Heart right ventricle (tissue), 16 donors: ENCODE results near the gene SIK2. TPM values are rescaled to one million over a fixed set of nuclear protein-coding genes. Genes with fewer than 3 reads are reported as not detected.
"Not testable (repeated sequence)": the region's sequence is repeated elsewhere in the genome, so short reads cannot be mapped to it uniquely, and the experiment has no call there.

ENCODE experiments used
- ATAC-seq, 8 donors: fragments of 200-7000 bp; cut with Tn5 transposase; one replicate each; pipeline ENCODE4 v1.9.1; 2020; ENCODE audit warnings: mild to moderate bottlenecking in 8 of 8, moderate library complexity in 8 of 8, moderate number of reproducible peaks in 1 of 8
- DNase-seq, 2 donors: peaks; one replicate each; pipeline ENCODE4 v3.0.0-alpha.2; 2020
- H3K27ac ChIP-seq, 10 donors: fragments of 200-600 bp; sonication (generic) in 2 of 10; one replicate each; pipeline versions ENCODE4 v1.5.0 to v1.8.0; 2020 to 2022; ENCODE audit warnings: mild to moderate bottlenecking in 3 of 10
- H3K27me3 ChIP-seq, 7 donors: fragments of 200-600 bp; one replicate each; pipeline ENCODE4 v1.8.0; 2021 to 2022; ENCODE audit warnings: mild to moderate bottlenecking in 2 of 7
- H3K36me3 ChIP-seq, 9 donors: fragments of 200-600 bp; sonication (generic) in 1 of 9; one replicate each; pipeline versions ENCODE4 v1.5.0 to v1.8.0; 2020 to 2022; ENCODE audit warnings: mild to moderate bottlenecking in 2 of 9
- H3K4me1 ChIP-seq, 9 donors: fragments of 200-600 bp; sonication (generic) in 1 of 9; one replicate each; pipeline versions ENCODE4 v1.5.0 to v1.8.0; 2020 to 2022; ENCODE audit warnings: mild to moderate bottlenecking in 4 of 9
- H3K4me3 ChIP-seq, 10 donors: fragments of 200-600 bp; sonication (generic) in 2 of 10; one replicate each; pipeline versions ENCODE4 v1.5.0 to v1.8.0; 2020 to 2022; ENCODE audit warnings: mild to moderate bottlenecking in 7 of 10, moderate library complexity in 2 of 10
- H3K9me3 ChIP-seq, 11 donors: fragments of 200-600 bp in 10 of 11; sonication (generic) in 2 of 11; one replicate each; pipeline versions ENCODE4 v1.5.0 to v1.8.0; 2013 to 2022; ENCODE audit warnings: mild to moderate bottlenecking in 2 of 11, control low read depth in 1 of 11, moderate library complexity in 1 of 11
- CTCF ChIP-seq, 9 donors: fragments of 200-600 bp; sonication (generic) in 2 of 9; IDR thresholded peaks; one replicate each; pipeline versions ENCODE4 v1.5.0 to v1.8.0; 2021 to 2022; ENCODE audit warnings: antibody characterized with exemption in 9 of 9, mild to moderate bottlenecking in 5 of 9, moderate library complexity in 1 of 9
- WGBS, 2 donors: extraction: QIAGEN DNeasy Blood & Tissue Kit; methylation state at CpG; one replicate each; pipeline ENCODE4 v1.1.7; 2013; ENCODE audit warnings: inconsistent platforms in 1 of 2; 5-methylcytosine and 5-hydroxymethylcytosine counted together
- intact Hi-C, 10 donors: fragments of 100-400 bp; cut with DNase I; formaldehyde crosslinking; loops; one replicate each; pipeline versions ENCODE4 v1.11.1 to v1.14.2; 2022
- polyA plus RNA-seq, 2 donors: library from polyadenylated mRNA; stranded (reverse); fragments of 200-250 nt; gene quantifications; one replicate each; pipeline ENCODE4 v1.2.3, GENCODE V29; 2013
- total RNA-seq, 10 donors: library from RNA; stranded (reverse); fragmentation: NEBNext Ultra II Directional in 3 of 10; extraction: Animal tissue kit (Norgen Biotek cat#: 25700) in 3 of 10; gene quantifications; one replicate each; pipeline versions ENCODE4 v1.2.1 to v1.2.4, GENCODE V29; 2021 to 2023
- donor health status: Arrhythmogenic right ventricular cardiomyopathy.
- donor health status: ischemic (EF 13 %, LVEDD 7.1; RV severe dilation, severe dysfunction).
- donor health status: healthy with polysubstance abuse.
- donor health status: DM: no; HTN: yes; CAD: no.
- donor health status: DM: no; HTN: no; CAD: no.
- donor health status: ischemic (EF 25% LVEDD 6.9; RV normal size, moderate dysfunction).
- donor health status: ischemic (EF 25% LVEDD 5.7; RV mildly dilated, moderate dysfunction).
- donor health status: healthy.
- donor health status: DM: yes; HTN: yes; CAD: no.
- donor health status: Ischemic cardiomyopathy.
- donor health status: ischemic (EF 35%, LVEDD 5.7; RV mildly dilated, moderate dysfunction).
- donor health status: nonischemic (EF 11% LVEDD 7.7; RV severe dilation, severe dysfunction).
- donor health status: DM: yes; HTN: yes; CAD: no.
- donor health status: PGD.
- donor health status: ischemic (EF 29% LVEDD 5.4; RV normal size, mild dysfunction).
- donor health status: nonischemic (EF 23%, LVEDD 6.1; RV moderate dilation, normal function).

Gene SIK2
- total and polyA plus RNA-seq, 12 donors: 4.1 to 41.6 (median 28.8) TPM

- H3K27ac ChIP-seq: peak overlapping the region in 3 of 10 donors; percentile 2 to 67 (median 53)
- no peak for DNase-seq
- no peak for ATAC-seq
- intact Hi-C loops: loop anchor here in 2 of 10 donors (10.0 kb wide), 1 partner anchor 103 kb away; the partner anchor contains the start of gene SIK2 (in 2 of the 2)
- WGBS, 2 donors: 93 to 97% methylated on average over 5 of the region's 5 CpGs
- H3K4me3 ChIP-seq: no peak overlapping the region
- peaks cover 0 to 98% (median 26%) of the 10 kb centered on the region in 9 donors for H3K36me3 ChIP-seq
- peaks cover 0 to 25% (median 11%) of the 10 kb centered on the region in 9 donors for H3K4me1 ChIP-seq
- H3K9me3 ChIP-seq: no peaks in the 10 kb centered on the region
- no peak for TF ChIP-seq CTCF (IDR thresholded peaks at IDR 0.05)
- H3K27me3 ChIP-seq: no peaks in the 10 kb centered on the region
Observed at GRCh38 chr11:111707691-111708067, 105.4 kb downstream of the SIK2 start.

DNA sequence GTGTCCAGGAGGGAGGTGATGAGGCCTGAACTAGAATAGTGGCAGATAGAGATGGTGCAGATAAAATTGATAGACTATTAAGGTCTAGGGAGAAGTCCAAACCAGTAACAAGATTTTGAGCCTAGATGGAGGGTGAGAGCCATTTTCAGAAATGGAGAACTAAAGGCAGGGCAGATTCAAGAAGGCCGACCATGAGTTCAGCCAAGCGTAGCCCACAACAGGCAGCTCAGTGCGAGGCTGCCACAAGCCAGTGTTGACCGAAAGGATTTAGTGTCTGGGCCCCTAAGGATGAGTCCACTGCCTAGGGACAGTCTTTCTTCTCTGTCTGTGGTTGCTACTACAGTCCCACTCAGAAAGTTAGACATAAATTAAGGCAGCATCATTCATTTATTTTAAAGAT, 112.3 kb downstream of the SIK2 start:
- intact Hi-C loops: loop anchor here in 1 of 10 donors (10.0 kb wide), 1 partner anchor 60 kb away; no protein-coding TSS in a partner anchor
- Histone ChIP-seq H3K4me3 (no peak overlapping the region), H3K4me1 (peaks cover 0 to 23% (median 6%) of the 10 kb centered on the region in 9 donors), H3K27ac (no peak overlapping the region), H3K27me3 (no peaks in the 10 kb centered on the region), H3K36me3 (peaks cover 0 to 92% (median 21%) of the 10 kb centered on the region in 9 donors), H3K9me3 (no peaks in the 10 kb centered on the region)
- WGBS, 2 donors: 98% methylated on average over 4 of the region's 4 CpGs
- ATAC-seq (no peak), DNase-seq (no peak)
- no peak for TF ChIP-seq CTCF (IDR thresholded peaks at IDR 0.05)

- H3K9me3 ChIP-seq: no peaks in the 10 kb centered on the region
- H3K36me3 ChIP-seq: peaks cover 0 to 92% (median 26%) of the 10 kb centered on the region in 9 donors
- 82 to 86% methylated on average over 5 of the region's 5 CpGs for WGBS, 2 donors
- no peak overlapping the region for H3K4me3 ChIP-seq
- H3K4me1 ChIP-seq: peaks cover 0 to 23% (median 6%) of the 10 kb centered on the region in 9 donors
- ATAC-seq: no peak
- intact Hi-C loops: loop anchor here in 1 of 10 donors (10.0 kb wide), 1 partner anchor 60 kb away; no protein-coding TSS in a partner anchor
- H3K27me3 ChIP-seq: no peaks in the 10 kb centered on the region
- TF ChIP-seq CTCF (IDR thresholded peaks at IDR 0.05): no peak
- H3K27ac ChIP-seq: no peak overlapping the region
- DNase-seq: no peak
Observed at GRCh38 chr11:111715142-111715816, 113.0 kb downstream of the SIK2 start.

DNA sequence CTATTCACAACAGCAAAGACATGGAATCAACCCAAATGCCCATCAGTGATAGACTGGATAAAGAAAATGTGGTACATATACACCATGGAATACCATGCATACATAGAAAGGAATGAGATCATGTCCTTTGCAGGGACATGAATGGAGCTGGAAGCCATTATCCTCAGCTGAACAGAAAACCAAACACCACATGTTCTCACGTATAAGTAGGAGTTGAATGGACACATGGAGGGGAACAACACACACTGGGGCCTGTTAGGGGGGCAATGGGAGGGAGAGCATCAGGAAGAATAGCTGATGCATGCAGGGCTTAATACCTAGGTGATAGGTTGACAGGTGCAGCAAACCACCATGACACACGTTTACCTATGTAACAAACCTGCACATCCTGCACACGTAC, 115.4 kb downstream of the SIK2 start:
- intact Hi-C loops: loop anchor here in 1 of 10 donors (10.0 kb wide), 1 partner anchor 57 kb away; no protein-coding TSS in a partner anchor
- not testable (repeated sequence) for DNase-seq, H3K27ac ChIP-seq, H3K9me3 ChIP-seq, H3K27me3 ChIP-seq, H3K4me3 ChIP-seq, ATAC-seq
- WGBS, 2 donors: 95 to 99% methylated on average over 3 of the region's 3 CpGs
- peaks cover 0 to 92% (median 41%) of the 10 kb centered on the region in 9 donors for H3K36me3 ChIP-seq
- H3K4me1 ChIP-seq: peaks cover 0 to 29% (median 6%) of the 10 kb centered on the region in 9 donors

GRCh38 chr11:111718436-111718835, 116.2 kb downstream of the SIK2 start:
- Histone ChIP-seq H3K36me3 (peaks cover 0 to 92% (median 42%) of the 10 kb centered on the region in 9 donors), H3K4me3 (no peak overlapping the region), H3K4me1 (peaks cover 0 to 34% (median 6%) of the 10 kb centered on the region in 9 donors), H3K9me3 (no peaks in the 10 kb centered on the region), H3K27ac (peak overlapping the region in 4 of 10 donors; percentile 13 to 48 (median 33)), H3K27me3 (no peaks in the 10 kb centered on the region)
- intact Hi-C loops: loop anchor here in 1 of 10 donors (10.0 kb wide), 1 partner anchor 56 kb away; no protein-coding TSS in a partner anchor
- ATAC-seq (peak in 7 of 8 donors; percentile 9 to 63 (median 38)), DNase-seq (no peak)
- WGBS, 2 donors: 69 to 74% methylated on average over 6 of the region's 6 CpGs
- TF ChIP-seq CTCF (IDR thresholded peaks at IDR 0.05): no peak
